H1 (cell line): ENCODE results near the gene MECP2. TPM values are rescaled to one million over a fixed set of nuclear protein-coding genes. Genes with fewer than 3 reads are reported as not detected.

Experiments used
- CHD2 ChIP-seq: IDR thresholded peaks from 2 replicates; pipeline ENCODE4 v1.6.1; 2012; ENCODE audit warnings: low read length, improper control_type of control experiment
- CTCF ChIP-seq, 3 experiments: IDR thresholded peaks; 1 replicate in 2 of 3; 2 replicates in 1 of 3; pipeline versions ENCODE4 v1.5.1 to v1.6.1; 2011; ENCODE audit warnings: low read length in 3 of 3, mild to moderate bottlenecking in 3 of 3, inconsistent platforms in 2 of 3, low read depth in 1 of 3, moderate library complexity in 1 of 3; ENCODE audit not compliant: insufficient read depth in 1 of 3; ENCODE audit errors: control extremely low read depth in 1 of 3
- JUN ChIP-seq: IDR thresholded peaks from 2 replicates; pipeline ENCODE4 v1.6.1; 2011; ENCODE audit warnings: low read depth, mild to moderate bottlenecking, improper control_type of control experiment, low read length
- NRF1 ChIP-seq: IDR thresholded peaks from 2 replicates; pipeline ENCODE4 v1.6.1; 2011; ENCODE audit warnings: mild to moderate bottlenecking, low read depth, low read length, improper control_type of control experiment
- POLR2A ChIP-seq, 2 experiments: IDR thresholded peaks; 1 replicate in 1 of 2; 2 replicates in 1 of 2; pipeline ENCODE4 v1.6.1; 2011; ENCODE audit warnings: low read depth in 2 of 2, low read length in 2 of 2, mild to moderate bottlenecking in 2 of 2; ENCODE audit errors: control extremely low read depth in 1 of 2
- polyA plus RNA-seq, 7 experiments: library from polyadenylated mRNA; depleted of rRNA in 3 of 7; stranded (reverse) in 5 of 7; unstranded in 2 of 7; fragments of >200 nt in 5 of 7; fragments of 200-250 nt in 2 of 7; gene quantifications; 1 replicate in 5 of 7; 2 replicates in 1 of 7; 4 replicates in 1 of 7; pipeline versions ENCODE4 v1.2.1 to v1.2.3, GENCODE V29; 2011 to 2013; ENCODE audit warnings: missing spikeins in 2 of 7, mixed read lengths in 2 of 7
- total RNA-seq: library from RNA; stranded (reverse); fragmentation: NEBNext Ultra II Directional; extraction: Animal tissue kit (Norgen Biotek cat#: 25700); gene quantifications from 2 replicates; pipeline ENCODE4 v1.2.1, GENCODE V29; 2021
- TF ChIP-seq, protein P1 (sequence below): IDR thresholded peaks from 2 replicates; pipeline ENCODE4 v1.6.1; 2012; ENCODE audit warnings: inconsistent platforms

MECP2 gene
- total and polyA plus RNA-seq, 2 of the 8 experiments (the other 6 are each of a cell fraction or from before 2014, with no cell fraction given) = 5.0 to 32.4 TPM

DNA sequence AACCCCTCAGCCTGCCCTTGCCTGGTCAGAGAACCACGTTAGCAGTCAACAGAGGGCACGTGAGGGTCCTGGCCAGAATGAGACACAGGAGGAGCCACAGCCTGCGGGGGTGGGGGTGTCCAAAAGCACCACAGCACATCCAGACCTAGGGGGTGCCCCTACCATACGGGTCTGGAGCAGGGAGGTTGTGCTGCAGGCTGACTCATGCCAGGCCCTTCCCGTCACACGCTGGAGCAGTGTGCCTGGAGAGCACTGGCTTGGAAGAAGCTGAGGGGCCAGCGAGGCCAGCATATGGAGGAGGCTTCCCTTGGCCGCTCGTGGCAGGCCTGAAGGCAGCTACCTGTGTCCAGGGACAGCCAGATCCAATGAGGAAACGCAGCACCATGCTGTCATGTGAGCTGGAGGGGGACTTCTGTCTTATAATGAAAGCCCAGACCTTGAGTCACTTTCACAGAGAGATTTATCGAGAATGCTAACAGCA, 76.3 kb downstream of the MECP2 start (continued):
- TF ChIP-seq, protein P1, sequence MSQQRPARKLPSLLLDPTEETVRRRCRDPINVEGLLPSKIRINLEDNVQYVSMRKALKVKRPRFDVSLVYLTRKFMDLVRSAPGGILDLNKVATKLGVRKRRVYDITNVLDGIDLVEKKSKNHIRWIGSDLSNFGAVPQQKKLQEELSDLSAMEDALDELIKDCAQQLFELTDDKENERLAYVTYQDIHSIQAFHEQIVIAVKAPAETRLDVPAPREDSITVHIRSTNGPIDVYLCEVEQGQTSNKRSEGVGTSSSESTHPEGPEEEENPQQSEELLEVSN = no peak
- TF ChIP-seq CTCF (IDR thresholded peaks at IDR 0.05; ENCODE audit: control extremely low read depth in 1 of 3, insufficient read depth in 1 of 3, low read depth in 1 of 3, low read length in 3 of 3) = no peak
- no peak for TF ChIP-seq CHD2
- TF ChIP-seq POLR2A (IDR thresholded peaks at IDR 0.05; ENCODE audit: control extremely low read depth in 1 of 2, low read depth in 2 of 2, low read length in 2 of 2) = no peak
- no peak for TF ChIP-seq JUN
- TF ChIP-seq NRF1 = no peak
- TF ChIP-seq, all 59 proteins: peak for 0
